Liver (tissue), 9 donors: Measurements from ENCODE around the gene DOCK10. TPM values are rescaled to one million over a fixed set of nuclear protein-coding genes. Genes with fewer than 3 reads are reported as not detected.

Experiments
- DNase-seq: peaks from one replicate; pipeline ENCODE4 v3.0.0-alpha.2; 2017; ENCODE audit warnings: low spot score
- H3K27ac ChIP-seq, 2 donors: one replicate each; pipeline ENCODE4 v1.7.0; 2013; ENCODE audit warnings: inconsistent platforms in 2 of 2, low read length in 2 of 2, control low read depth in 1 of 2, low read depth in 1 of 2, mild to moderate bottlenecking in 1 of 2
- H3K27me3 ChIP-seq, 4 donors: one replicate each; pipeline versions ENCODE4 v1.6.1 to v1.7.0; 2013; ENCODE audit warnings: low read length in 3 of 4, inconsistent platforms in 1 of 4, mild to moderate bottlenecking in 1 of 4, moderate library complexity in 1 of 4; ENCODE audit not compliant: control insufficient read depth in 4 of 4, insufficient read depth in 4 of 4
- H3K36me3 ChIP-seq, 4 donors: one replicate each; pipeline versions ENCODE4 v1.6.1 to v1.7.0; 2013; ENCODE audit warnings: low read length in 3 of 4, mild to moderate bottlenecking in 3 of 4, low read depth in 1 of 4, moderate library complexity in 1 of 4; ENCODE audit not compliant: control insufficient read depth in 4 of 4, insufficient read depth in 3 of 4
- H3K4me1 ChIP-seq, 4 donors: one replicate each; pipeline versions ENCODE4 v1.6.1 to v1.7.0; 2013; ENCODE audit warnings: low read length in 3 of 4, mild to moderate bottlenecking in 3 of 4, moderate library complexity in 1 of 4; ENCODE audit not compliant: control insufficient read depth in 4 of 4, insufficient read depth in 4 of 4
- H3K4me3 ChIP-seq, 3 donors: one replicate each; pipeline versions ENCODE4 v1.6.1 to v1.7.0; 2013; ENCODE audit warnings: low read length in 3 of 3, control low read depth in 1 of 3, low read depth in 1 of 3, mild to moderate bottlenecking in 1 of 3
- H3K9ac ChIP-seq, 2 donors: one replicate each; pipeline ENCODE4 v1.7.0; 2013; ENCODE audit warnings: low read length in 2 of 2, mild to moderate bottlenecking in 2 of 2, moderate library complexity in 2 of 2, control low read depth in 1 of 2, low read depth in 1 of 2
- H3K9me3 ChIP-seq, 4 donors: one replicate each; pipeline versions ENCODE4 v1.6.1 to v1.7.0; 2013; ENCODE audit warnings: low read length in 3 of 4; ENCODE audit not compliant: control insufficient read depth in 4 of 4
- ATF3 ChIP-seq: IDR thresholded peaks from 2 replicates; pipeline ENCODE4 v1.6.1; 2016; ENCODE audit warnings: antibody characterized with exemption
- CTCF ChIP-seq: fragments of 150-350 bp; IDR thresholded peaks from 2 replicates; pipeline ENCODE4 v1.5.1; 2017; ENCODE audit warnings: improper control_type of control experiment, low read depth, low read length; ENCODE audit not compliant: missing input control
- EGR1 ChIP-seq, 2 donors: IDR thresholded peaks; 2 replicates each; pipeline ENCODE4 v1.6.1; 2016 to 2018; ENCODE audit warnings: antibody characterized with exemption in 2 of 2, low read depth in 2 of 2
- FOXA1 ChIP-seq: IDR thresholded peaks from 2 replicates; pipeline ENCODE4 v1.6.1; 2016; ENCODE audit warnings: antibody characterized with exemption
- FOXA2 ChIP-seq: IDR thresholded peaks from 2 replicates; pipeline ENCODE4 v1.6.1; 2016; ENCODE audit warnings: antibody characterized with exemption
- GABPA ChIP-seq, 2 donors: IDR thresholded peaks in 1 of 2; conservative IDR thresholded peaks in 1 of 2; 2 replicates each; pipeline ENCODE4 v1.6.1; 2016; ENCODE audit warnings: antibody characterized with exemption in 2 of 2, mild to moderate bottlenecking in 1 of 2, moderate library complexity in 1 of 2
- HNF4A ChIP-seq, 2 donors: conservative IDR thresholded peaks; 2 replicates each; pipeline ENCODE4 v1.6.1; 2016; ENCODE audit warnings: antibody characterized with exemption in 2 of 2, mild to moderate bottlenecking in 2 of 2
- HNF4G ChIP-seq: IDR thresholded peaks from 2 replicates; pipeline ENCODE4 v1.6.1; 2016; ENCODE audit warnings: antibody characterized with exemption
- JUND ChIP-seq, 2 donors: IDR thresholded peaks; 2 replicates each; pipeline ENCODE4 v1.6.1; 2016; ENCODE audit warnings: antibody characterized with exemption in 2 of 2
- MAX ChIP-seq: IDR thresholded peaks from 2 replicates; pipeline ENCODE4 v1.6.1; 2016; ENCODE audit warnings: antibody characterized with exemption
- NR2F2 ChIP-seq: IDR thresholded peaks from 2 replicates; pipeline ENCODE4 v1.6.1; 2016; ENCODE audit warnings: antibody characterized with exemption
- RAD21 ChIP-seq, 2 donors: IDR thresholded peaks; 2 replicates each; pipeline ENCODE4 v1.6.1; 2016; ENCODE audit warnings: antibody characterized with exemption in 2 of 2, mild to moderate bottlenecking in 2 of 2
- REST ChIP-seq: IDR thresholded peaks from 2 replicates; pipeline ENCODE4 v1.6.1; 2016; ENCODE audit warnings: antibody characterized with exemption, mild to moderate bottlenecking
- RXRA ChIP-seq, 2 donors: IDR thresholded peaks; 2 replicates each; pipeline ENCODE4 v1.6.1; 2017 to 2018; ENCODE audit warnings: antibody characterized with exemption in 2 of 2, mild to moderate bottlenecking in 1 of 2
- SP1 ChIP-seq: IDR thresholded peaks from 2 replicates; pipeline ENCODE4 v1.6.1; 2018; ENCODE audit warnings: antibody characterized with exemption, mild to moderate bottlenecking
- TAF1 ChIP-seq: conservative IDR thresholded peaks from 2 replicates; pipeline ENCODE4 v1.6.1; 2016; ENCODE audit warnings: antibody characterized with exemption, mild to moderate bottlenecking
- YY1 ChIP-seq: IDR thresholded peaks from 2 replicates; pipeline ENCODE4 v1.6.1; 2016; ENCODE audit warnings: antibody characterized with exemption, mild to moderate bottlenecking
- ZBTB33 ChIP-seq: IDR thresholded peaks from 2 replicates; pipeline ENCODE4 v1.6.1; 2016; ENCODE audit warnings: antibody characterized with exemption
- WGBS: extraction: QIAGEN DNeasy Blood & Tissue Kit; methylation state at CpG from one replicate; pipeline ENCODE4 v1.1.7; 2013; 5-methylcytosine and 5-hydroxymethylcytosine counted together
- polyA plus RNA-seq, 2 donors: library from polyadenylated mRNA; stranded (reverse) in 1 of 2; unstranded in 1 of 2; fragments of 200-250 nt in 1 of 2; fragments of >200 nt in 1 of 2; fragmentation: Nextera tagmentation in 1 of 2; extraction: Ambion mirVana in 1 of 2; gene quantifications; one replicate each; pipeline versions ENCODE4 v1.2.1 to v1.2.3, GENCODE V29; 2013 to 2015
- total RNA-seq, 2 donors: library from RNA; depleted of rRNA; stranded (reverse); fragments of >200 nt; gene quantifications; one replicate each; pipeline ENCODE4 v1.2.3, GENCODE V29; 2014
- donor health status: healthy.
- donor health status: healthy.
- donor health status: healthy.
- donor health status: healthy.
- donor health status: healthy.

DOCK10 gene
- total and polyA plus RNA-seq, 4 donors, result 1.2 to 15.3 (median 6.8) TPM

GRCh38 chr2:224933431-224933830, 108.8 kb downstream of the DOCK10 start:
- TF ChIP-seq ATF3 (no peak), GABPA (IDR thresholded peaks at IDR 0.05 in 1 of 2, conservative IDR thresholded peaks at IDR 0.05 in 1 of 2) (no peak), RXRA (IDR thresholded peaks at IDR 0.05) (no peak), CTCF (no peak), EGR1 (IDR thresholded peaks at IDR 0.05; ENCODE audit: low read depth in 2 of 2) (no peak), HNF4G (no peak), FOXA2 (no peak), FOXA1 (no peak), YY1 (no peak), SP1 (no peak), RAD21 (IDR thresholded peaks at IDR 0.05) (no peak), TAF1 (no peak), NR2F2 (no peak), HNF4A (conservative IDR thresholded peaks at IDR 0.05) (no peak), REST (no peak), JUND (IDR thresholded peaks at IDR 0.05) (no peak), MAX (no peak), ZBTB33 (no peak)
- 86% methylated on average over 2 of the region's 2 CpGs for WGBS

More at GRCh38 chr2:224933431-224933830, 108.8 kb downstream of the DOCK10 start:
- no peak for DNase-seq
- Histone ChIP-seq H3K27me3 (no peaks in the 10 kb centered on the region), H3K27ac (no peak overlapping the region), H3K9me3 (no peaks in the 10 kb centered on the region), H3K4me3 (no peak overlapping the region), H3K36me3 (peaks cover 0 to 4% (median 0%) of the 10 kb centered on the region in 4 donors), H3K9ac (no peak overlapping the region), H3K4me1 (no peaks in the 10 kb centered on the region)
